Astrocyte of the cerebellum (primary cell): ENCODE data around the gene RNU6-9.

ENCODE experiments used
- DNase-seq: peaks from one replicate; pipeline ENCODE4 v3.0.0-alpha.2; 2011; ENCODE audit warnings: low read depth
- H3K4me3 ChIP-seq: 2 replicates; pipeline ENCODE4 v1.5.1; 2011; ENCODE audit warnings: mild to moderate bottlenecking, low read depth, low read length, moderate library complexity
- in situ Hi-C: cut with HindIII; loops from 2 replicates; pipeline ENCODE4 v1.10.0; 2017; ENCODE audit warnings: low sequenced_read_pairs
- TF ChIP-seq, protein P1 (sequence below): IDR thresholded peaks from 2 replicates; pipeline ENCODE4 v1.5.1; 2012; ENCODE audit warnings: low read length, low read depth, moderate library complexity, mild to moderate bottlenecking; ENCODE audit errors: missing control alignments

Gene RNU6-9

GRCh38 chr19:900302-901111, 7.2 kb downstream of the RNU6-9 start:
- TF ChIP-seq, protein P1, sequence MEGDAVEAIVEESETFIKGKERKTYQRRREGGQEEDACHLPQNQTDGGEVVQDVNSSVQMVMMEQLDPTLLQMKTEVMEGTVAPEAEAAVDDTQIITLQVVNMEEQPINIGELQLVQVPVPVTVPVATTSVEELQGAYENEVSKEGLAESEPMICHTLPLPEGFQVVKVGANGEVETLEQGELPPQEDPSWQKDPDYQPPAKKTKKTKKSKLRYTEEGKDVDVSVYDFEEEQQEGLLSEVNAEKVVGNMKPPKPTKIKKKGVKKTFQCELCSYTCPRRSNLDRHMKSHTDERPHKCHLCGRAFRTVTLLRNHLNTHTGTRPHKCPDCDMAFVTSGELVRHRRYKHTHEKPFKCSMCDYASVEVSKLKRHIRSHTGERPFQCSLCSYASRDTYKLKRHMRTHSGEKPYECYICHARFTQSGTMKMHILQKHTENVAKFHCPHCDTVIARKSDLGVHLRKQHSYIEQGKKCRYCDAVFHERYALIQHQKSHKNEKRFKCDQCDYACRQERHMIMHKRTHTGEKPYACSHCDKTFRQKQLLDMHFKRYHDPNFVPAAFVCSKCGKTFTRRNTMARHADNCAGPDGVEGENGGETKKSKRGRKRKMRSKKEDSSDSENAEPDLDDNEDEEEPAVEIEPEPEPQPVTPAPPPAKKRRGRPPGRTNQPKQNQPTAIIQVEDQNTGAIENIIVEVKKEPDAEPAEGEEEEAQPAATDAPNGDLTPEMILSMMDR, result no peak
- no peak overlapping the region for H3K4me3 ChIP-seq
- DNase-seq, result no peak
- in situ Hi-C loops, result no loop called here

GRCh38 chr19:901216-902092, 8.2 kb downstream of the RNU6-9 start:
- in situ Hi-C loops, result no loop called here
- no peak for DNase-seq
- H3K4me3 ChIP-seq, result no peak overlapping the region
- TF ChIP-seq, protein P1, result no peak

- in situ Hi-C loops, result no loop called here
- H3K4me3 ChIP-seq, result no peak overlapping the region
- TF ChIP-seq, protein P1, result no peak
- DNase-seq, result no peak
Measured at GRCh38 chr19:902093-902370, 8.7 kb downstream of the RNU6-9 start.

GRCh38 chr19:902446-903226, 9.4 kb downstream of the RNU6-9 start:
- in situ Hi-C loops, result no loop called here
- TF ChIP-seq, protein P1, result no peak

GRCh38 chr19:903266-903797, 10.0 kb downstream of the RNU6-9 start:
- in situ Hi-C loops, result no loop called here
- DNase-seq, result peak; percentile 23
- no peak overlapping the region for H3K4me3 ChIP-seq
- TF ChIP-seq, protein P1, result no peak

More at GRCh38 chr19:902446-903226, 9.4 kb downstream of the RNU6-9 start:
- no peak overlapping the region for H3K4me3 ChIP-seq
- DNase-seq, result no peak

- no peak overlapping the region for H3K4me3 ChIP-seq
- TF ChIP-seq, protein P1, result no peak
- in situ Hi-C loops, result no loop called here
- no peak for DNase-seq
Measured at GRCh38 chr19:904545-904944, 11.3 kb downstream of the RNU6-9 start.
